ENCODE measurements around the gene EN1.

Gene EN1

DNA sequence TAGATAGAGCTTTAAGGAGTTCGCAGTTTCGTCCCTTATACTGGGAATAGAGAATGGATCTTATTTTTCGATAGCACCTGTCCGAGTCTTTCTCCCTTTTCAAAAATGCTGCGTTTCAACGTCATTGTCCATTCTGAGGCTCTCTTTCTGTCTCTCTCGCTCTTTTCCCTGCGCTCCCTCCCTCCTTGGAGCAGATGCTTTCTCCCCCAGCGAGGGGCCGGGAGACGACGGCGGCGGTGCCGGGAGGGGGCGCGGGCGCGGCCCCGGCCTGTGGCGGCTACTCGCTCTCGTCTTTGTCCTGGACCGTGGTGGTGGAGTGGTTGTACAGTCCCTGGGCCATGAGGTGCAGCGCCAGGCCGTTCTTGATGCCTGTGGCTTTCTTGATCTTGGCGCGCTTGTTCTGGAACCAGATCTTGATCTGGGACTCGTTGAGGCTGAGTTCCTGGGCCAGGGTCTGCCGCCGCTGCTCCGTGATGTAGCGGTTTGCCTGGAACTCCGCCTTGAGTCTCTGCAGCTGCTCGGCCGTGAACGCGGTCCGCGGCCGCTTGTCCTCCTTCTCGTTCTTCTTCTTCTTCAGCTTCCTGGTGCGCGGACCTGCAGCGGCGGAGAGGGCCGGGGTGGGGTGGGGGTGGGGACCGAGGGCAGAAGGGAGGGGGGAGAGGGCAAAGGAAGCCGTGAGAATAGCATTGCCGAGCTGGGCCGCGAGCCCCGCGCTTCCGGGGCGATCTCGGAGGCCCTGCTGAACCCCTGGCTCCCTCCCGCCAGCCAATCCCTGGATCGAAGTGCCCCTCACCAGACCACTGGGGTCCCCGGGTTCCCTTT is 4.6 kb downstream of the EN1 start:
- DNase-seq = no peak

DNA sequence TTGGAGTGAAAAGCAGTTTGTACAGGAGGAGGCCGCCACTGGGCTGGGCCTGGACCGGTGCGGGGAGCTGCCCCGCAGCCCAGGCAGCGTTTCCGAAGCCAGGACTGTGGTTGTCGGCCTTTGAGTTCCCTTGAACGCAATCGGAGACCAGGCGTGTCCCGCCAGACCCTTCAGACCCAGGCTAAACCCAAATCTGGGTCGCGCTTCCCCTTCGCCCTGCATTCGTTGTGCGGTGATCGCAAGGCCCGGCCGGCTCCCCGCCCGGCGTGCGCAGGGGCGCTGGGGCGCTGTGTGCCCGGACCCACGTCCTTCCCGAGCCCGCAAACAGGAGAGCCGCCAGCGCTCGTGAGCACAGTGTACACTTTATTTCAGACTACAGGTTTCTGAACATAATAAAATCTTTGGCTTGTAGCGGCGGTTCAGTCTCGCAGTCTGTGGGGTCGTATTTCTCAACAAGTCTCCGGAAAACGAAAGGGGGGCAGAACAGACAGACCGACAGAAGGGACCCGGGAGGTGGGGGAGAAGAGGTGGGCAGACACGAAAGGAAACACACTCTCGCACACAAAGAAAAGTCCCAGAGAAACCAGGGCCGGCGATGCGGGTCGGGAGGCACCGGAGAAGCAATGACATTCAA is 5.5 kb downstream of the EN1 start:
- DNase-seq = no peak

DNA sequence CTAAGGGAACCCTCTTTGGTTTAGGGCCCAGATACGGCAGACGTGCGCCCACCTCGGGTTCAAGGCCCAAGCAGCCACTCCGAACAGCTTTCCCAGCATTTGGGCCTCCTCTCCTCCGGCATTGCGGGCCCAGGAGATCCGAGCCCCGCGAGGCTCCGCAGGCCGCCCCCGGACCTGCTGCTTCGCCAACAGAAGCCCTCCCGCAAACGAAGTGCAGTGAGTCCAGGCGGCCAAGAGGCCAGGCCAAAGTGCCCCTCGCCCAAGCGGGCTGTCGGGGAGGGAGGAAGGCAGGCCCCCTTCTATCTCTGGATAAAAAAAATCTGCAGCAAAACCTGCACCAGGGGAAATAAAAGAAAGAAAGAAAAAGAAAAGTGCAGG is 6.0 kb downstream of the EN1 start:
- no peak for DNase-seq

DNA sequence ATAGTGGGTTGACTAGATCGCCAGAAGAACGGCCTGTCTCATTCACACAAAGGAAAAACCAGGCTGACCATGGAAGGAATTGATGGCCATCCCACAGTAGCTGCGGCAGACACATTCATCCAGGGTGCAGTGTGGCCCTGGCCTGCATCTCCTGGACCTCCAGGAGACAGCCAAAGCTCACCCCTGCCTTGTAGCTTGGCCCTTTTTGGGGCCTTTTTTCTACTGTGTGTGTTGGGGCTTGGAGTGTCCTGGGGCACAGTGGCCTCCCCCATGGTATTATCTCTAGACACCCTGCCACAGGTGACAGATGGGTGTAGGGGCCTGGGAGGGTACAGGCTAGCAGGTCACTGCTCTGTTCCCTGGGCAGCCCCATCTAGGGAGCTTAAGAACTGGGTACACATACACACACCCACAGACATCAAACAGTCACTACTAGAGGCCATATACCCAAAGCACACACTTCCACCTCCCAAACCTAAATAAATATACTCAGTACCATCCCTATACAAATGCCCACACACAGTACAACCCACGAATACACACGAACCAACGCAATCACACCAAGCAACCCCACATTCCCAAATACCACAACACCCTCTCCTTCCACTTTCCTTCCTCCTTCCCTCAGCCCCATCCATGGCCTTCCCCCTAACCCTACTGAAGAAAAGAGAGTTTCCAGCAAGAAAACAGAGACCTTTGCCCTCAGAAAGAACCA is 8.6 kb downstream of the EN1 start:
- DNase-seq = no peak

DNA sequence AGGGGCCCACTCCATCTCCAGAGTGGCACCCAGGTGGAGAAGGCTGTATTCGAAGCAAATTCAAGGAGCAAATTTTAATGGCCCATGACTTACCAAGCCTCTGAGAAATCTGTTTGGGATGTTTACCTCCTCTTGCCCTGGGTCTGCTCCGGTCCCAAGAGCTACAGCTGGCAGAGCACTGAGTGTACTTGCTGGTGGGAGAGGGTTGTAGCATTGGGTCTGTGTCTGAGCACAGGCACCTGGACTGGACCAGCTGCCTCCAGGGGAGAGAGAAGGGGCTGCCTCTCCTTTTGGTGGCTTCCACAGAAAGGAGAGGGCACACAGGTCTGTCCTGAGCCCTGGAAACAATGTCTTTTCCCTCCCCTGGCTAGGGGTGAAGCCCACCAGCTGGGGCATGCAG is 9.8 kb downstream of the EN1 start:
- DNase-seq = no peak

DNA sequence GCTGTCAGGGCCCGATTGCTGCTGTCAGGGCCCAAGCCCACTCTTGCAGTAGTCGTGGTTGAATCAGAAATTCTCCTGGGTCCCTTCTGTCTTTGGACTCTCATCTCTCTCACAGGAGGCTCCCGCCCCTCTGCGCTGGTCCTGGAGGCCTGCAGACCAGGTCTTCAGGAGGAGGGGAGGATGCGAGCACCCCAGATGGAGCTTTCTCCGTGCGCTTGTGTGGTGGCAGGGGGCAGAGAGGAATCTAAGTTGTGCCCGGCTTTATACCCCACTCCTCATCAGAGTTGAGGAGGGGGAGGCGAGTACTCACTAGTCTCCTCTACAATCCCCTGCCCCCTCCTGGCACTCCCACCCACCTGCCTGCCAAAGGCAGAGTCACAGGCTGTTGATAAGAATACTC is 10.4 kb downstream of the EN1 start:
- DNase-seq = no peak

DNA sequence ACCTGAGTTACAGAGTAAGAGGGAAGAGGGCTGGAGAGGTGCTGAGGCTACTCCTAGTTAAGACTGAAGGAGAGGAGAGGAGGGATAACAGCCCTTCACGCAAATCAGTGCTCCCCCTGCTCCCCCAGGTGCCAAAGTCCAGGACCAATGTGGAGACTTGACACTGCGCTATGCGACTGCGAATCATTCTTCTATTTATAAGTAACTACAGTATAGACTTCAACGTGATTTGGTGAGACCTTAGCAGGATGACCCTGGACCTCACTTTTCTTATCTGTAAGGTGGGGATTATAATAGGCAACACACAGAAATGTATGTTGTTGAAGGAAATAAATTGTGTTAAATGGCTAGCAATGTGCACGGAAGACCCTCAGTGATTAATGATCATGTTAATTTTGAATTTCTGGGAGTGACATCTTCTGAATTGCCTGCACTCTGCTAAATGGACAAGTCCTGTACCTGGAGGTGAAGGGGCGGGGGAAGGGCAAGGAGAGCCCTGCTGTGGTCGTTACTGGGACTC is 11.0 kb downstream of the EN1 start:
- no peak for DNase-seq

DNA sequence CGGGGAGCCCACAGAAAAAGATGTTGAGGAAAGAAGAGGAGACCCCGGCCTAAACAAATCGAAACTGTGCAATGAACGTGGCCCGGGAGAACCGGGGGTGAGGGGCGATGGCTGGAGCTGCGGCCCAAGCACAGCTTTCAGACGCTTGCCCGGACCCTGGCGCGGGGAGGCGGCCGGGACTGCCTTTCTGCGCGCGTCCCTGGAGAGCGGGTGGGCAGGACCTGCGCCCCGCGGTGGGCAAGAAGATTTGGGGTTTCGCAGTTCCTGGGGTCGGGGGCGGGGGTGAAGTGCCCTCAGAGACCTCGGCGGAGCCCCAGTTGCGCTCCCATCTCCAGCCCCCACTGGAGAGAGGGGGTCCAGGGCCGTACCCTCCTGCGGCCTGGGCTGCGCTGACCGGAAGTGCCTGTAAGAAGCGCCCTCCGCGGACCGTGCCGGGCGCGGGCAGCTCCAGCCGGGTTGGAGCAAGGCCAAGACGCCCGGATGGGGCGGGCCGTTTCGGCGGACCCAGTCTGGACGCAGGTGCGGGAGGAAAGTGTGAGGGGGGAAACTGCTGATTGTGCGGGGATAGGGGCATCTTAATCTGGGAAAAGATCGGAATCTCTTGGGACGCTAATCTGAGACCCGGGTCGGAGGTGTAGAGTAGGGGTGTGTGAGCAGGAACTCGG is 11.6 kb downstream of the EN1 start:
- no peak for DNase-seq

DNA sequence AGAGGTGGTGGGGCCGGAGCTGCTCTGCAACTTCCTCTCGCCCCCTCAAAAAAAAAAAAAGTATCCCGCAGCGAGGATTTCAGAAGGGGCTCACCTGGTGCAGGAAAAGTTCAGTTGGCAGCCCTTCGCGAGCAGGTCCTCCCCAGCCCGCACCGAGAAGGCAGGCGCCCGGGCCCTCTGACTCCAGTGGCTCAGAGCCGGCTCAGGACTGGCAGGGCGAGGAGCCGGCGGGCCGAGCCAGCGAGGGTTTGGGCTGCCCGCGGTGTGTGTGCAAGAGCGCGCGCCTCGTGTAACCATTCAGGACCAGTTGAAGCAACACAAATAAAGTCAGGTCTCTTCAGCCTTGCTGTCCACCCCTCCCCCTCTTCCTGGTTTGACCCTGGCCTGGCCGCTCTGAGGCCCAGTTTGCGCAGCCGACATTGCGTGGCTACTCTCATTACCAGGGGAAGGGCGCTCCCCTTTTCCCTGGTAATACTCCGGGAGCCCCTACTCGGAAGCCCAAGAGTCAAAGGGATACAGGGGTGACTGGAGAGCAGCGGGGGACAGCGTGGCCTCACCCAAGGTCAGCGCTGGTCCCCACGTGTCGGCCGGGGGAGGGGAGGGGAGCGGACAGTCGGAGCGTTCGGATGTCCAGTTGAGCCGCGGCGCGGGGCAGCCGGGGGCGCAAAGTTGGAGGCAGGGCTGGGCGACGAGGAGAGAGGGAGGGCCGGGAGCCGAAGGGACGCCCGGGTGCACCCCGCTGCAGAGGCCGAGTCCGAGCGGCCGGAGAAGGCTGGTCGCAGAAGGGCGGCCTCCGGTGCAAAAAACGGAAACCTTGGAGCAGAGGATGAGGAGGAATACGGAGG is 12.3 kb downstream of the EN1 start:
- DNase-seq = no peak

DNA sequence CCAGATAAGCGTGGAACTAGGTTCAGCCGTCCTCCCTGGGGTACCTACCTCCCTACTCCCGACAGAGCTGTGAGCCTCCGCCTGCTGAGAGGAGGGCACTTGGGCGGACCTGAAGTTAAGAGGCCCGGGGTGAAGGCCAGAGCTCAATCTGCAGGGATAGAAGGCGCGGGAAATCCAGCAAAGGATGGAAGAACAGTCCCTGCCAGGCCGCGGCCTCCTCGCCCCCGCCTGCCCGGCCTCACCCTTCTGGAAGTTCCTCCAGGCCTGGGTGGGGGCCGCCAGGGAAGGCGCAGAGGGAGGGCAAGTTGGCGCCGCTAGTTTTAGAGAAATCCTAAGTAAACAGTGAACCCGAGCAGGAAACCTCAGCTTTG is 13.0 kb downstream of the EN1 start:
- DNase-seq = no peak

DNA sequence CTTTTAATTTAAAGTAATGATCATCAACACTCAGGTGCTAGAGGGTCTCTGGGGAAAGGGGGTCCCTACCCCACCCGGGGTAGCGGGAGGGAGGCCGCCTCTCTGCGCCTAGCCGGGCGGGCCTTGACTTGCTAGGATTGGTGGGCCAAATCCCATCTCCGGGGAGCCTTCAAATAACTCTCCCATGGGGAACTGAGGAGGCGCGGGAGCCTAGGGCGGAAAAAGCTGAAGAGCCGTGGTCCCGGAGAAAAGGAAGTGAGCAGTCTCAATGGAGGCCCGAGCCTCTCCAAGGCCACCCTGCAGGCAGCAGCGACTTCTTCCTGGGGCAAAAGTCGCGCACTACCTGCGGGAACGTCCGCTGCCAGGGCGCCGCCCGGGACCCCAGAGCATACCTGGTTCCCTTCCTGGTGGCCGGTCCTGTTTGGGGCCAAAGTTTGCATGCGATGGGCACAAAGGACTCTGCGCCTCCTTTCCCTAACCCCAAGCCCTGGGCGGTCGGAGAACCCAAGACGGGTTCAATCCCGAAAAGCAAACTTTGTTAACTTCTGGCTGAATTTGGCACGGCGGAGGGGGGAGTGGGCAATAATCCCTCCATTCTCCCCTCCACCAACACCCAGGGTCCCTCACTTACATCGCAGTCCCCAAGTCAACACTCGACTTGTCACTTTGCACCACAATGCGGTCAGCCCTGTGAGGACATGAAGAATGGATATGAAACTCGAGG is 13.6 kb downstream of the EN1 start:
- no peak for DNase-seq

DNA sequence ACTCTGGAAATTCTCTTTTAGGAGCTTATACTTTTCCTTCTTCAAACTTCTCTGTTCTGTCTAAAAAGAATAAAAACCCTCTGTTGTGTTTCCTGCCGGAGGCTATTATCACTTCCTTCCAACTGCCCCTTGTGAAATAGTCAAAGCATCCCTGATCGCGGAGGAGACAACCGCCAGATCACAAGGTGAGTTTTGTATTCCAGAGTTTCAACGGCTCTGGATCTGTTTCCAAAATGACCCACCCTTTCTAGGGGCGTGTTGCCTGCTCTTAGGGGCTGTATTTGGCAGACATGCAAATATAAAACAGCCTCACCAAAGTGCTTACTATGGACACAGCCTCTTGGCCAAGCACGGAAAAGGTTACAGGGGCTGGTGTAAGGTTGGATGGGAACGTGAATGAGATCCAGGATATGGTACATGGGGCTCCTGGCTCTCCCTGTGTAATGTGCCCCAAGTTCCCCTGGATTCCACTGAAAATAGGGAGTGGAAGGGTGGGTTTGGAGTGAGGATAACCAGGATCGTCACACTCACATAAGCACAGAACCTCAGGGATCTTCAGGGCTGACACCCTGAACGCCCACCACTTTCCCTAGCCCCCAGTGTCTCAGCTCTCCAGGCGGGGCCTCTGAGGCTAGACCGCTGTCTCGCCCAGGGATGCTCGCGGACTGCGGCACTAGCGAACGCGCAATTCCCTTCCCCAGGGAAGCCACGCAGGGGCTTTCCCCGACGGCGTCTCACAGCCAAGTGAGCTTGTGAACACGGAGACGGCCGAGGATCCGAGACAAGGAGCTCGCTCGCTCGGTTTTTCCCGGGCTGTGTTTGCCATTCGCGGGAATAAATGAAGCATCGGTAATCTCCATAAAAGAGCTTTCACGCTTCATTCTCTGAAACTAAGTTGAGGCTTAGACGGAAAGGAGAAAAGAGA is 14.4 kb downstream of the EN1 start:
- DNase-seq = no peak

DNA sequence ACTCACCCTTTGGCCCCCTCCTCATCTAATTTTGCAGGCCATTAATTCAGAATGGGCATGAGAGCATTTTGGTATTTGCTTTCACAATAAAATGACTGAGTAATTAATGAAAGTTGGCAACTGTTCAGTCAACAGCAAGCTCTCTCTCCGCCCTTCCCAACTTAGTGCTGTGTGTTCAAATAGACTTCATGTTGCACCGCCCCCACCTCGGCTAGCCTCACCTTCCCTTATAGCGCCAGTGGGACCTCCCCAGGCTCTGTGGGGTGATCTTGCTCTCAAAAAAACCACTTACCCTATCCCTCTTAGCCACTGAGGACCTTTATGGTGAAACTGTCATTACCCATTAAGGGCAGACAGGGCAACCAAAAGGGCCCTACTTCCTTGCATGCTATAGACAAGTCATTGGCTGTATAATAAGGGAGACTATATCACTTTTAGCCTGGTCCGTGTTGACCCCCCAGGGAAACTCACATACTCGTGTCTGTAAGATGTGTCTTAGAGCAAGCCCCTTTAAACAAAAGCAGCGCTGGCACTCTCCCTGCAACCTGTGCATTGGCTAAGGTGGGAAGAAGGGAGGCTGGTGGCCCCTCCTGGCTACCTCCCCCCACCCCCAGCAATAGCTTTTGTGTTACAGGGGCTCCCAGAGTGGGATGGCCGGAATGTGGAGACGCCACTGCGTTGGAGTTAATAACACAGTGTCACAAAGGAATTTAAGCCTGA is 15.2 kb downstream of the EN1 start:
- DNase-seq = no peak

DNA sequence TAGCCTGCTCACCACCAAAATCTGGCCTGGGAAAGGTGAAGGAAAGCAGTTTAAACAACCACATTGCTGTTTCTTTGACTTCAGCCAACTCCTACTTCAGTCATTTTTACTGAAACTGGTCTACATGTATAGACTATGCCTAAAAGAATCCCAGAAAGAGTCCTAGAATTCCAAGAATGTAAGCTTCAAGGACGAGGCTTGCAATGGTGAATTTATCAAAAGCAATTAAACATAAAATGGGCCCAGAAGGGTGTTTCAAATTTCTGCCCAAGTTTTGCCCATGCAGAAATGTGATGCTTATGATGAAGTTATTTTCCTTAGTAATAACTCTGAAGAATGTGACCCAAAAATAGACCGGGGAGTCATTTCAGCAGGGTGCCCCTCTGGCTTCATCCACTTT is 16.6 kb downstream of the EN1 start:
- DNase-seq = no peak

DNA sequence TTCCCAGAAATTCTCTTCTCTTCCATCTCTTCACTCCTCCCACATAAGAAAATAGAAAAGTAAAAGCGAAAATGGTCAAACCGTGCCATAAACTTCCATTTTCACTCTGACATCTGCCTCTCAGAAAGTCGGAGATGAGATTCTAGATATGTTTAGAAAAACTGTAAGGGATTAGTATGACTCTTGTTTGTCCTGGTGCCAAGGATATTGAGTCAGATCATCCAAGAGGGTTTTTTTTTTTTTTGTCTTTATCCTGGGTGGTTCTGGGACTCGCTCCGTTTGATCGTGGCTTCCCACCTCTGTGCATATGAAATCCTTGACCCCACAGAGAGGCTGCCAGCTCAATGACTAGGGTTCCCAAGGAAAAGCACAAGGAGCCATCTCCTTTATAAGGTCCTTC is 17.3 kb downstream of the EN1 start:
- DNase-seq = no peak

DNA sequence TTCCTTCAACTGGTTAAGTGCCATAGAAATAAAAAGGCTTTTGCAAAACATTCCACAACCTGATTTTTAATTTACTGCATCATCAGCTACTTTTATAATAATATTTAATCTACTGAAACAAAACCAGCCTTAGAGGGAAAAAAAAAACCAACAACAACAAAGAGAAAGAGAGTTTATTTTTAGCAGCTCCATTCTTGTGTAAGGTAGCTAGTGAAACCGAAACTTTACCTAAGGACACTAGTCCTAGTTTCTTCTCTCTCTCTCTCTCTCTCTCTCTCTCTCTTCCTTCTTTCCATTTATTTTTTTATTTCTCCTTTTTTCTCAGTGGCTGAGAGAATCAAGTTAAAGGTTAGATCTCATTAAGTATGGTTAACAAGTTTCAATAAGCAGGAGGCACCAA is 21.4 kb downstream of the EN1 start:
- no peak for DNase-seq

DNA sequence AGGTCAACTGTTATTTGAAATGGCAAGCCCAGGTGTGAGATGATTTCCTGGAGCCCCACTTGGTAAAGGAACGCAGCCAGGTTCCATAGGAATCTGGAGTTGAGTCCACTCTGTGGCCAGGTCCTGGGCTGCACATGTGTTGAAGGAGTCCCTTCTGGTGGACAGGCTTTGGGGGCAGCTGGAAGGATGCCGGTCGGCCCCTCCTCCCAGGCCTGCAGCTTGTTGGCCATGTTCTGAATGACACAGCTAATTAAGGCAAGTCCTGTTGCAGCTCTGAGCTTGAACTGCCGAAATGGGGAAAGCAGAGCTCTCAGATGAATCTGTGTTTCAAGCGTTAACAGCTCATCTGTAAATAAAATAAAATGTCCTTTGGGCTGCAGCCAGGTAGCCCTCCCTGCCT is 23.8 kb downstream of the EN1 start:
- DNase-seq = no peak

DNA sequence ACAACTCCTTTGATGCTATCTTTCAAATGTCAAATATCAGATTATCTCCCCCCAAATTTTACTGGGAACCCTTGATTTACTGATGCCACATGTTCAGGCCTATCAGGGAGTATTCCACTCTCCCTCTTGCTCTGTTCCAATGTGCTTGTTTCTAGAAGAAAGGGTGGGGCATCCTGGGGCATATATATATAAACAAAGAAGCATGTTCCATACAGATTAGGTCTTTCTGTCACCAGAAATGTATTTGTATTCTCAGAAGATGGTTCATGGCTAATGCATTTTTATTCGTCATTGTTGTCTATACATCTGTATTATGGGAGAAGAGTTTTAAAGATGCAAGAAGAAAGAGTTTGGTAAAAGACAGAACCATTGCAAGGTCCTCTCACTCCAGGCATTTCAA is 24.9 kb downstream of the EN1 start:
- DNase-seq = no peak

DNA sequence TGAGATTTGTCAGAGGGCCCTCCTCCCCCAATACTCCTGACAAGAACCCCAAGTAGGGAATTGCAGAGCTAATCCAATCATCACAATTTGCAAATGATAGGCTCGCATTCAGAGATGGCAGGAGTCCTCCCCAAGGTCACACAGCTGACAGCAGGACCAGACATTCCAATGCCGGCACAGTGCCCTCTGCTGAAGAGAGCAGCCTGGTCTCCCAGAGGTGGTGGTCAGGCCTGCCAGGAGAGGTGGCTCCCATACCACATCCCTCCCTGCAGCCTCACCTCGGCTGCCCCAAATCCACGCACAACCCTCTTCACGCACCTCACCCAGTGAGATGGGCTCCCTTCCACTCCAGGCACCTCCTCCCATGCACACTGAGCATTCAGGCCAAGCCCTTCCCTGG is 25.4 kb downstream of the EN1 start:
- DNase-seq = no peak

DNA sequence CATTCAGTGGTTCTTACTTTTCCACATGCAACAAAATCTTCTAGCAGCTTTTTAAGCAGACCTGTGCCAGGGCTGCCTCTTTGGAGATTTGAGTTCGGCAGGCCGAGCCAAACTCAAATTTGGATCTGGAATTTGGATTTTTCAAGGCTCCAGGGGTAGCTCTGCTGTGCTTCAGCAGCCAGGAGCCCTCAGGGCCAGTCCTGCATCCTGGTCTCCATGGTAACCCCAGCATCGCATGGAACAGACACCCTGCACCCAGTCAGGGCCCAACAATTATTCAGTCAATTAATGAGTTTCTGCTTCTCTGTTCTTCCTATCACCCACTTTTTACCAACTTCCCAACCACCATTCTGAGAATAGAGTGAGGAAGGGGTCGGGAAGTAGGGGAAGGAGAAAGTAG is 30.0 kb downstream of the EN1 start:
- no peak for DNase-seq
